ENCODE measurements around the gene RHOF.

Gene RHOF

DNA sequence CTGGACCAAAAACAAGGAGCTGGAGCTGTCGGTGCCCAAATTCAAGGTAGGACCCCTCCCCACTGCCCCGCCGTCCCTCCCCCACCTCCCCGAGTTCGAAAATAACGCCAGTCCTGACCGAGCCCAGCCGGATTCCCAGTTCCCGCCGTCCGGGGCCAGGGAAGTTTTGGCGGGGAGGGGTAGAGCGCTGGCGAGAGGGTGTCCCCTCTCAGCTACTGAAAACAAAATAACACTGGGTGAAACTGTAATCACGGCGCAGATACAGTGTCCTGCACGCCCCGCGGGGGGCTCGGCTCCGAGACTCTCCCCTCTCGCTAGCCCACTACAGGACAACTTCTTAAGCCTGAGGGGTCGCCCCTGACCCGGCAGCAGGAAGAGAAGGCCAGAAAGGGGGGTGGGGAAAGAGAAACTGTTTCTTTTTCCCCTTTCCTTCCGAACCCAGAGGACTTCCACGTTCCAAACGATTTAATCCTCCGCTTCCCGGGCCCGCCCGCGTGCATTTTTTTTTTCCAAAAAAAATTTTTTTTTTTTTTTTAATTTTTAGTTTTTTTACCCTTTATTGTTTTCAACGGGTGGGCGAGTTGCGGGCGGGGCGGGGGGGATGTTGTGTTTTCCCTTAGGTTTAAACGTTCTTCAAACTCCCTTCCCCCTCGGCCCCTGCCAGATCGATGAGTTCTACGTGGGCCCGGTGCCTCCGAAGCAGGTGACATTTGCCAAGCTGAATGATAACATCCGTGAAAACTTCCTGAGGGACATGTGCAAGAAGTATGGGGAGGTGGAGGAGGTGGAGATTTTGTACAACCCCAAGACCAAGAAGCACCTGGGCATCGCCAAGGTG is 11.9 kb upstream of the RHOF start:
- DNase-seq (ENCODE audit: insufficient read length, low spot score) (no peak), FAIRE-seq (peak; percentile 61)

DNA sequence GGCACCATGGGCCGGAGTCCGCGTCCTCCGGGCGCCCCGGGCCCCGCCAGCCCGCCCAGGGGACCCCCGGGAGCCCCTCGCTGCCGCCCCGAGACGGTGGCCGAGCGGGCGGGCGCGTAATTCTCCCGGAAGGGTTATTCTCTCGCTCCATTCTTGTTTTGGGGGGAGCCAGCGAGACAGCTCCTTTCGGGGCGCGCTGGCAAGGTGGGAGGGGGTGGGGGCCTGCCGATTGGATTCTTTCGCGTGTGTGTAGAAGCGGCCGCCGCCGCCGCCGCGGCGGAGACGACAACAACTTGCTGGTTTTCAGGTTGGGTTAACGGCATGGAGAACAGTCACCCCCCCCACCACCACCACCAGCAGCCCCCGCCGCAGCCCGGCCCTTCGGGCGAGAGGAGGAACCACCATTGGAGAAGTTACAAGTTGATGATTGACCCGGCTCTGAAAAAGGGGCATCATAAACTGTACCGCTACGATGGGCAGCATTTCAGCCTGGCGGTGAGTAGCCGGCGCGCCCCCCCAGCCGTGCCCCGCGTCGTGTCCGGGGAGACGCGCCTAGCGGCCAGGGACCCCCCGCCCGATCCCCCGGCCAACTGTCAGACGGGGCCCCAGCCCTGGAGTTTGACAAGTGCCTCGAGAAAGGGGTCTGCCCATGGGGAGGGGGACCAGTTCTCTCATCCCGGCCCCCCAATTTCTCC is 11.1 kb upstream of the RHOF start:
- FAIRE-seq (peak; percentile 63), DNase-seq (ENCODE audit: insufficient read length, low spot score) (peak; percentile 60)

DNA sequence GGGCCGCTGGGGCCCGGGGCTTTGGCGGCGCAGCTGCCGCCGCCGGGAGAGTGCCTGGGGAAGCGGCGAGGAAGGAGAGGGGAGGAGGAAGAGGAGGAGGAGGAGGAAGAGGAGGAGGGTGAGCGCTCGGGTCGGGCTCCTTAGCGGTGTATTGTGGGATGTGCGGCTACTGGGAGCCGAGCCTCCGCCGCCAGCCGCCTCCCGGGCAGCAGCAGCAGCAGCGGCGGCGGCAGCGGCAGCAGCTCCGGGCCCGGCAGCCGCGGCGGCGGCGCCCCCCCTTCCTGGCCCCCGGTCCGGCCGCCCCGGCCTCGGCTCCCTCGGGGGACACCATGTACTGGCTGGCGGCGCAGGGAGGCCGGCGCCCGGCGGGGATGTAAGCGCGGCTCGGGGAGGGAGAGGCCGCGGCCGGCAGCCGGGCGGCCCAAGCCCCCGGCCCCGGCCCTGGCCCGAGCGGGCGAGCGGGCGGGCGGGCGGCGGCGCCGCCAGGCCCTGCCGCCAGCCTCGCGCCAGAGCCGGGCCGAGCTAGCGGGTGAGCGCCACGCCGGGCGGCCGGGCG is 10.5 kb upstream of the RHOF start, which contains the start of gene SETD1B:
TSS of gene SETD1B (plus strand) at position 149 of the 556 bp plus-strand sequence. CDS start 729 bp downstream, outside the sequence.
- FAIRE-seq (no peak), DNase-seq (ENCODE audit: insufficient read length, low spot score) (peak; percentile 33)

DNA sequence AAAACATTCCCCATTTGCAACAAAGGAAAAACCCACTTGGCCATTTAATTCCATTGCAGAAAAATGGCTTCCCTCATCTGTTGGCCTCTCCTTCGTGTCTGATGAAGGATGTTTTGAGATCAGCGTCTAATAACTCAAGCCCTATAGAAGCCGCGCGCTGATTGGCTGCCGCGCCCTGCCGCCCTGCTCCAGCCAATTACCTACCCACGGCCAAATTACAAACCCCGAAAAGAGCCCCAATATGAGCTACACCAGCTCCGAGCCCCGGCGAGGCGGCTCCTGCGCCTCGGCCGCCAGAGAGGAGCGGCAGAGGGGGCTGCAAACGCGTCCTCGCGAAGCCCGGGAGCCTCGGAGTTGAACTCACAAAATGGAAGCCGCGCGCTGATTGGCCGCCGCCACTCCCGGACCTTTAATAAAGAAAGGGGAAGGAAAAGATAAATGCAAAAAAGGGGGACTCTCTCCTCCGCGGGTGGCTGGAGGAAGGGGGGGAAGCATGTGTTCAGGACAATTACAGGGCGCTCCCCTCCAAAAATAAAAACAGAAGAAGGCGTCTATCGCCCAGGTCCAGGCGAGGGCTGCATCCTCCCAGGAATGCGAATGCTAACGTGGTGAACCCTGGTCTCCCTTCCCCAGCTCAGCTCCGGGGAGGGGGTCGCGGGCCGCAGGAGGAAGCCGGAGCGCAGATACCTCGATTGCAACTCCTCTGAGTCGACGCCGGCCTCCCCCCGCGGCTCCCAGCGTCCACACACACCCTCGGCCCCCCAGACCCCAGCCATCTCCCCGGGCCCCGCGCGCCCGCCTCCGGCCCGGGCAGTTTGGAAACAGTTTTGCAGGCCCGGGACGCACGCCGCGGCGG is 9.6 kb upstream of the RHOF start:
- DNase-seq (ENCODE audit: insufficient read length, low spot score) = peak; percentile 89
- peak; percentile 94 for FAIRE-seq

DNA sequence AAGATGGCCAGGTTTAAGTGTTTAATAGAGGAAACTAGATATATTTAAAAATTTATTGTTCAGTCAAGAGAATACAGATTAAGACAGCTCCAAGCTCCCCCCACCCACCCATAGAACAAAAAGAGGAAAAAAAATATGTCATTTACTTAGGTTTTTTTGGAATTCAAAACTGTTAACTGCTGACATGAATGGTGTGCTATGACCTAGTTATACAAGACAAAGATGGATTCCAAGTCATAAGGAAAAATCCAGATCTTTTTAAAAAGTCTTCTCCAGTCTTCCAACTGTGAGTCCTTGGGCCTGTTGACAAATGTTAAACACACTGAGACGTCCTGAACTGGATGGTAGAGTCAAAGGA is 9.0 kb upstream of the RHOF start:
- FAIRE-seq = no peak
- DNase-seq (ENCODE audit: insufficient read length, low spot score) = no peak

DNA sequence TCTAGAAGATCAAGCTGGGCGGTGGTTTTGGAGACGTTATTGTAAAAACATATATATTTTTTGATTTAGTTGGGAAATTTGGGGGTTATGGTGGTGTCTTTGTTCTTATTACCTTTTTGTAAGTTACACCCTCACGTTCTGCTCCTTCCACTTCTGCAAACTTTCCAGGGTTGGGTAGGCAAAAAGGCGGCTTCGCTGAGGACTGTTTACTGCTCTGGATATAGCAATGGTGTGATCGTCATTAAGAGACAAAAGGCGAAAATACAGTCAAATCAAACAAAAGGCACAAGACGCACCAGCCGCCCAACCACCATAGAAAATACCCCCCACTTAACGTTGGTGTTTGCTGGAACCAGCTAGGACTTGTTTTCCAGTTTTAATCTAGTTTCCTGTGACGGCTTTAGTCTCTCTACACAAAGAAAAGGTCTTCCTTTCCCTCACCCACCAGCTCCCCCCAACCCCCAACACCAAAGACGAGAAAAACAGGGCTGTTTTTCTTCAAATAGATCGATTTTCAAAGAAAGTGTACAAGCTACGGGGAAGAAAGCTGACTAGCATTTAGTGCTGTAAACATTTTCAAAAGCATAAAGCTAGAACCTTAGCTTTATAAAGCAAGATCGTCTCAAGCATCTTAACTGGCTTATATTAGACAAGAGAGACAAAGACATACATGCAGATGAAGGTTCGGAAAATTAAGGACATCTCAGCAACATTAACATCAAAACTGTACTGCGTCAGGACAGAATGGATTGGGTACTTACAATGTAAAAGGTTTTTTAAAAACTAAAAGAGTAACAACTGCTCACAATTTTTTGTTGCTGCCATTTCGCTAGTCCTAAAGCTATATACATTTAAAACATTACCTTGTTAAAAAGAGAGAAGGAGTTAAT is 8.4 kb upstream of the RHOF start:
- DNase-seq (ENCODE audit: insufficient read length, low spot score) (peak; percentile 38), FAIRE-seq (peak; percentile 94)

DNA sequence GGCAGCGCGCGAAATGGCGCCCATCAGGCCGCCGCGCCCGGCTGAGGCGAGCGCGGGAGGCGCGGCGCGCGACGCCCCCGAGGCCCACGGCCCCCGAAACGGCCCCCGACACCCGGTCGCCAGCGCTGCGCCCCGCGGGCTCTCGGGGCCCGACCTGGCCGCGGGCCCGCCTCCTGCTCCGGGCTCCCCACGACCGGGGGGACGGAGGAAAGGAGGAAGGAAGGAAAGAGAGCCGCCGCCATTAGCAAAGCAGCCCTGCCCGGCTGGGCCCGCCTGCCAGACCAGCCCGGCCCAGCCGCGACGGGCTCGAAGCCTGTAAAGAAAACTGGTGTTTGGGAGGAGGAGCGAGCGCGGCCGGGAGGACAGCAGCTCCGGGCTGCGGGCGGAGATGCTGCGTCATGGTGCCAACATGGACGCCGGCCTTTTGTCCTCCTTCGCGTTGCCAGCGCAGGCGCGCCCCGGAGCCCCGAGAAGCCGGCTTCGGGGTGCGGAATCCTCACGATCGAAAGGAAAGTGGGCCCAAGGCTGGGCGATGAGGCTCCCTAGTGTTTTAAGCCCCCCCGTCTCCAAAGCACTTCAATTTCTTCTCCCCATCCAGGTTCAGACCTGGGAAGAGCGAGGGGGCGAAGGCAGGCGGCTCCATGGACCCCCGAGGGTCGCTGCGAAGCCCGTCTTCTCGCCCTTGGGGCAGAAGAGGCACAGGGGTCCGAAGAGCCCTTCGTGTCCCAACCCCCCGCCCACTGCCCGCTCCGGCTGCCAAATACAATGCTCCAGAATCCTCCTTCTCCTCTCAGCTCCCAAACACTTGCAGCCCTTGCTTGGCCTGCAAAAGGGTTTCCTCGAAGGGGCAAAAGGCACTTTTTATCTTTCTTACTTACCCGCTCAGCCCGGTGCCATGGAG is 7.5 kb upstream of the RHOF start:
- FAIRE-seq (no peak), DNase-seq (ENCODE audit: insufficient read length, low spot score) (peak; percentile 52)

DNA sequence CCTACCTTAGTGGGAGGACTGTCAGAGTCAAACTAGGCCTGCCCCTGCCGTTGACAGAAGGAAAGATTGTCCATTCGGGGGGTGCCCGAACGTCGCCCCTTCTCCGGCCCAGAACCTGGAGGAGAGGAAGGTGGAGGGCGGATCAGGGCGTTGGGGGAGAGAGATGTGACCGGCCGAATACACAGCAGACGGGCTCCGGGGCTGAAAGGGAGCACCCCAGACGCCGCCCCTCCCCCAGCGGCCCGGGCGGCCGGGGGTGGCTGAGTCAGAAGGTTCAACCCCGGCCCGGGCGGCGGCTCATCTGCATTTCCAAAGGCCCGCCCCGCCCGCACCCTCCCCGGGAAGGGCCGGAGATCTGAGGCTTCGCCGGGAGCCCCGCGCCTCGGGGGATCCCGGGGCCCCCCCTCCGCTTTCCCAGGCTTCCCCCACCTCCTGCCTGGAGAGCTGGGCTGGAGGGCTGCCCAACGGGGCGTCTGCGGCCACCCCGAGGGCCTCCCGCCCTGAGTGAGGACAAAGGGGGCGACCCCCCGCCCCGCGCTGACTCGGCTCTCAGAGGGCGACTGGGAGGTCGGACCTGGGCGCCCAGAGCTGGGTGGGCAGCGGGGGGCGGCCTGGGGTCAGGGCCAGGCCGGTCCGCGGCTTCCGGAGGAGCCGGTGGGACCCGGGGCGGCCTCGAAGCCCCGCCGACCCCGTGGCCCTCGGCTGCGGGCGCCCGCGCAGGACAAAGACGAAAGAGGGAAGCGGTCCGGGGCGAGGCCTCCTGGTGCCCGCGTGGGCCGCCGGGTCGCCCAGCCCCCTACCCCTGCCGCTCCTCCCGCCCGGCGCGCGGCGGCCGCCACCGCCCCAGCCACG is 6.6 kb upstream of the RHOF start:
- DNase-seq (ENCODE audit: insufficient read length, low spot score) = peak; percentile 71
- no peak for FAIRE-seq

DNA sequence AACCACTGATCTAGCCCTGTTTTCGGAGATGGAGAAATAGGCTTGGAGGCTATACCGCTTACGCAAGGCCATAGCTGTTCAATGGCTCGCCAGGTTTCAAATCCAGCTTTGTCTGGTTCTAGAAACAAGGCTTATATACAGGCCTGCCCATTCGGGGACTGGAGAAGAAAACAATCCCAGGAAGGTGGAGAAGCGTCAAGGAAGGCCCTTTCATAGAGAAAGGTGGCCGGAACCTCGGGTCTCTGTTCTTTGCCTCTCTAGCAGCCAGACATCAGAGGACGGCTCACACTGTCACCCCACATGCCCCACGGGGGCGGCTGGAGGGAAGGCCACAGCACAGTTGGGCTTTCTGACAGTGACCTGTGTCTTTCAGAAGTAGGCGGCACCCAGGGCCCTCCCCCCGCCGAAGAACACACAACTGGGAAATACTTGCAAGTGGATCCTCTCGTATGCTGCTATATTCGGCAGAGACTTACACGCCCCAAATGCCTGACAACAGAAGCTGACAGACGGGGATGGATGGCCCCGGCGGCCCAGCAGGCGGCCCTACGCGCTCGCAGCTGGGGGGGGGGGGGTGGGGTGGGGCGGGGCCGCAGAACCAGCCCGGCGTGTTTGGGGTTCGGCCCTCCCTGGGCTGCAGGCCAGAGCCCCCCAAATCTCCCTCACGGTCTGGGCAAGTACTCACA is 5.8 kb upstream of the RHOF start:
- DNase-seq (ENCODE audit: insufficient read length, low spot score) = peak; percentile 69
- FAIRE-seq = no peak

DNA sequence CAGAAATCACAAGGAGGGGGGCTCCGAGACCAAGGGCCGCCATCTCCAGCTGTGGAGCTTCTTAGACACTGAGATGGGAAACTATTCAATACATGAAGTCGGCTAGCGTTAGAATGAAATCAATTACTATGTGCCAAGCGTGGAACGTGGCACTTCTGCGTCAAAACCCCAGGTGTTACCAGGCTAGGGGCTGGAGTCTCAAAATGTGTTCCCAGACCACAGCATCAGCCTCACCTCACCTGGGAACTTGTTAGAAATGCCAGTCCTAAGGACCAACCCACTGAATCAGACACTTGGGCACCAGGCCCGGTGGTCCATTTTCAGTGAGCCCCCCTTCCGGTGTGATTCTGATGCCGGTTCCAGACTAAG is 5.3 kb upstream of the RHOF start:
- DNase-seq (ENCODE audit: insufficient read length, low spot score) (no peak), FAIRE-seq (no peak)

DNA sequence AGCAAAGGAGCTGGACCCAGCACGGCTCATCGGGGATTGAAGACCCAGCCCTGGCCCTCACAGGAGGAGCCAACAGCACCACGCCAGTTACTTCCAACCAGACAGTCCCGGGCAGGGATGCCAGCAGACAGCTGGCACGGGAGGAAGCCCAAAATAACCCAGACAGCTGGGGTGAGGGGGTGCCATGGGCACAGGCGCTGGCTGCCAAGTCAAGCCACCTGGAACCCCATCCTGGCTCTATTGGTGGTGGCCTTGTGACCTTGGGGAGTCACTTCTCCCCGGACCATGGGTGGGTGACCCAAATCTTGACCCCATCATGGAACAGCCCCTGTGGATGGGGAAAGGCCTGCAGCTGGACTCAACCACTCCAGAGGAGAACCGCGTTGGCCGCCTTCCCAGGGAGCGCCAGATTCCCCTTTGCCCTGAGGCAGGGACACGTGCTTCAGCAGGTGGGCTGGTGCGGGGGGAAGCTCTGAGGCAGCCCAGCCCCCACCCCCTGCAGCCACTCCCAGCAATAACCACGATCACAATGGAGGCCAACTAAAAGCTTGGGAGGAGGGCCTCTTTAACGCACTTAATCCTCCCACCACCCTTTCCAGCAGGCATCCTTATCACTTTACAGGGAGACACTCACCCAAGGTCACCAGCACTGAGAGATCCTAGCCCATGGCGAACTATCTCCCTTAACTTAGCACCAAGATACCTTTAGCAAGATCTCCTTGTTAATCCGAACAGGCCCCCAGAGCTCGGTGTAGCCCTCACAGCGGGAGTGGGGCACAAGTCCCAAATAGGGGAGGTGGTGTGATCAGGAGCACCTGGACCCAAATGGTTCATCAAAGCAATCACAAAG is 4.7 kb upstream of the RHOF start:
- FAIRE-seq = no peak
- no peak for DNase-seq (ENCODE audit: insufficient read length, low spot score)

DNA sequence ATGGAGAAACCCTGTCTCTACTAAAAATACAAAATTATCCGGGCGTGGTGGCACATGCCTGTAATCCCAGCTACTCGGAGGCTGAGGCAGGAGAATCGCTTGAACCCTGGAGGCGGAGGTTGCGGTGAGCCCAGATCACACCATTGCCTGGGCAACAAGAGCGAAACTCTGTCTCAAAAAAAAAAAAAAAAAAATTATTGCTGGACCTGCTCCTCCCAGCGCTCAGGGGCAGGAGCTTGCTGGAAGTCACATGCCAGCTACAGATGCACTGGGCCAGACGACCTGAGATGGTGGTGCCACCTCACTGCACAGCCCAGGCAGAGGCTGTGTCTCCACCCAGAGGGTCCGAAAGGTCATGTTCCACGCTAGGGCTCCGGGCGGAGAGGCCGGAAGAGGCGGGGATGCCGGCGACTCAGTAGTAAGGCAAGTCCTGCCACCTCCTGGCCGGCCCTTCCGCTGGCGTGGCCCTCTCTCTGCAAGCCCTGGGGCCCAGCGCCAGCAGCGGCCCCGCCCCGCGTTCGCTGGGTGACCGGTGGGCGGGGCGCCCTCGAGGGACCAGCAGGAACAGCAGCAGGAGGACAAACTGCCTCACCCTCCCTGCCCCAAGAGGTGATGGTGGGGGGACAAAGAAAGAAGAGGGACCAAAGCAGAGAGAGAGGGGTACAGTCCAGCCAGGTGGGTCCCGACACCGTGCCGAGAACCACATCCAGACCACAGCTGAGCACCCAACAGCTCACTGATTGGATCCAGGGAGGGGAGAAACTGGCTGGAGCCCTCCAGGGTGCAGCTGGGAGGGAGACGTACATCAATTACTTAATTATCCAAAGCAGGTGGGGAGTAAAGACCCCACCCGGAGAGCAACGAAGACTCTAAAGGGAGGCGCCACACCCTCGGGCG is 3.6 kb upstream of the RHOF start:
- DNase-seq (ENCODE audit: insufficient read length, low spot score) = no peak
- no peak for FAIRE-seq

DNA sequence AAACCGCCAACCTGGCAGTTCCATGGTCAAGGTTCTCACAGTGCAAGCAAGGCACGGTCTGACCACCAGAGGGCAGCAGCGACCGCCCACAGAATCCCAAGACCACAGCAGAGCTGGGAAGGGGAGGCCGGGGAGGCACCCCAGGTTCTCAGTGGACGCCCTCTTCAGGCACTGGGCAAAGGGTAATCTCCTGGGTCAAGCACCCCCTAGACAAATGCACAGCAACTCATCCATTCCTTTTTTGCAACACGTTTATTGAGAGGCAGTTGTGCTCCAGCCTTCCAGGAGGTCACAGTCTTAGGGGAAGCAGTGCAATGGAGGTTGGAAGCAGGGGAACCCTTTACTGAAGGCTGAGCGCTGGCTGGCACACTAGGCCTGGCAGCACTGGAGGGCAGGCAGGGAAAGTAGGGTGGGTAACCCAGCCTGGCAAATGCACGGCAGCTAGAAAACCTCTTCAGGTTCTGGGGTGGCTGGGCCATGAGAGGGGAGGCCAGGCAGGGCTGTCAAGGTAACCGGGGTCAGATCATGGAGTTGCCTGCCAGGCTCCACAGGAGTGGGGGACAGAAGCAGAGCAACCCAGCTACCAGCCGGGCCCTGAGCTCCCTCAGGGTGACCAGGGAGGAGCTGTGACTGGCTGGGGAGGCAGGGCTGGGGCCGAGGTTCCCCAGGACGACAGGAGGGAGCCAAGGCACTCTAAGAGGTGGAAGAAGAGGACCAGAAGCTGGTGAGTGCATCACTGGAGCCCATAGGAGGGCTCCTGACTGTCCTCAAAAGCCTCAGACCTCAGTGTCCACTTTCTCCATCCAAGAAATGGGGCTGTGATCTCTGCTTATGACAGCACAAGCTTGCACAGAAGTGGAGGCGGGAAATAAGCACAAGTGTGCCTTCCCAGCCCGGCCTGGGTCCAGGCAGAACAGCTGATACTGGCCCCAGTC is 1.8 kb upstream of the RHOF start:
- DNase-seq (ENCODE audit: insufficient read length, low spot score) (peak; percentile 87), FAIRE-seq (peak; percentile 94)

DNA sequence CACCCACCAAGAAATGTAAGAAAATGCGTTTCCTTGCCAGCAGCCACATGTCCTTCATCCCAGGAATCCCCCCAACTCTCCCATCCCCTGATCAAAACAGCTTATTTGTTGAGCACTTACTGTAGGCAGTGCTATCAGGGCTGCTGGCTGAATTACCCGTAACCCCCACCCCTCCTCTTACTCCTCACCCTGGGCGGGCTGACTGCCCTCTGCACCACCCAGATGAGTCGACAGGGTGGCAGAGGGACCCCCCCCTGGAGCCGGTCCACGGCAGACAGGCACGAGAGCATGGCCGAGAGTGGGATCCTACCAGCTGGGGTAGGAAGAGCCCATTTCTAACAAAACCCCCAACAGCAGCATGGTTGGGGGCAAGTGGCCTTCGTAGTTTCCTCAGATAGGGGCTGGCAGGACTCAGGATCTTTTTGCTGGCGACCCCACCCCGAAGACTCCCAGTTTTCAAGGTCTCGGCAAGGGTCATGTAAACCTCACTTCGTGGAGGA is 1.1 kb upstream of the RHOF start:
- FAIRE-seq = no peak

More for the DNA sequence above, 1.1 kb upstream of the RHOF start:
- DNase-seq (ENCODE audit: insufficient read length, low spot score) = peak; percentile 23
